Erythroblast (primary cell): Measurements from ENCODE around the gene MKKS.

Experiments used
- DNase-seq, 2 experiments: peaks; one replicate each; lab custom pipeline; 2025; lab: John Stamatoyannopoulos, UW
- GATA1 ChIP-seq: IDR thresholded peaks from 2 replicates; pipeline ENCODE4 v1.6.1; 2011; ENCODE audit warnings: low read depth, mild to moderate bottlenecking, control low read depth, low read length, moderate library complexity
- POLR2A ChIP-seq: IDR thresholded peaks from 2 replicates; pipeline ENCODE4 v1.6.1; 2011; ENCODE audit warnings: mild to moderate bottlenecking, low read length

The MKKS gene

DNA sequence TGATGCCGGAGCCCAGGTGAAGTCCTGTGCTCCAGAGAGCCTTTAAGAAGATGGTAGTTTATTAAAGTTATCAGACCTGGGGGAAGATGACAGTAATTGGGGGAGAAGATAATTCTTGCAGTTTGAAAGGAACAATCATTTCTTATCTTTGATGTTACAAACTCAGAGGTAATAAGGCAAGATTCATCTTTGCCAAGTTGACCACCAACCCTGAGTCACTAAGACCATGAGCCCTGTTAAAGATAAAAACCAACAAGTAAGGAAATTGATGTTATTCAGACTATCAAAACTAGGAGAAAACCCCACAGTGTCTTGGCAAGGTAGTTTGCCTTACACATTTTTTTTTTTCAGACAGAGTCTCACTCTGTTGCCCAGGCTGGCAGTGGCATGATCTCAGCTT, 73.1 kb downstream of the MKKS start:
- no peak for TF ChIP-seq POLR2A
- TF ChIP-seq GATA1, result no peak
- DNase-seq, result no peak

GRCh38 chr20:10359621-10360040, 74.4 kb downstream of the MKKS start:
- TF ChIP-seq GATA1 (no peak), POLR2A (no peak)
- DNase-seq, result no peak

DNA sequence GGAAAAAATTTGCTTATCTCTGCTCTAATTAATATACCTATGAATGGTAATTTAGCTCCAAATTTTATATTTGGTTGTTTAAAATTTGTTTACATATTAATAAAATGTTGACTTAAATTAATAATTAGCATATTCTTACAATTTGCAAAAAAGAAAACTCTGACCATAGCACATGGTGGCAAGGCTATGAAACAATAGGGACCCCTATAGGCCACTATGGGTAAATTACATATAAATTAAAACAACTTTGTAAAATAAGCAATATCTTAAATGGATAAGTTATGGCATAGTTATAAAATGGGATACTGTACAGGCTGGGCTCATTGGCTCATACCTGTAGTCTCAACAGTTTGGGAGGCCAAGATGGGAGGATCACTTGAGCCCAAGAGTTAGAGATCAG, 76.0 kb downstream of the MKKS start:
- DNase-seq, result no peak
- TF ChIP-seq POLR2A (no peak), GATA1 (no peak)

DNA sequence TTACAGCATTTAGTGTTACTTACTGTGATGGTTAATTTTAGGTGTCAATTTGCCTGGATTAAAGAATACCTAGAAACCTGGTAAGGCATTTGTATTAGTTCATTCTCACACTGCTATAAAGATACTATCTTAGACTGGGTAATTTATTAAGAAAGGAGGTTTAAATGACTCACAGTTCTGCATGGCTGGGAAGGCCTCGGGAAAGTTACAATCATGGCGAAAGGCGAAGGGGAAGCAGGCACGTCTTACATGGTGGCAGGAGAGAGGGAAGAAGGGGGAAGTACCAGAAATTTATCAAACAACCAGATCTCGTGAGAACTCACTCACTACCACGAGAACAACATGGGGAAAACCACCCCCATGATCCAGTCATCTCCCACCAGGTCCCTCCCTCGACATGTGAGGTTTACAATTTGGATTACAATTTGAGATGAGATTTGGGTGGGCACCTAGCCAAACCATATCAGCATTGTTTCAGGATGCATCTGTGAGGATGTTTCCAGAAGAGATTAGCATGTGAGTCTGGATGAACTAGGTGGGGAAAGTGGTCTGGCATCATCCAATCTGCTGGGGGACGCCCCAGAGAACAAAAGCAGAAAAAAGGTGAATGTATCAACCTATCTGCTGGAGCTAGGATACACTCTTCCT, 76.8 kb downstream of the MKKS start:
- DNase-seq, result peak in 1 of 2 experiments; percentile 3
- TF ChIP-seq GATA1, result no peak

- TF ChIP-seq POLR2A (no peak), GATA1 (no peak)
- DNase-seq, result no peak
Measured at GRCh38 chr20:10356628-10357027, 77.4 kb downstream of the MKKS start.

- TF ChIP-seq GATA1, result no peak
- no peak for TF ChIP-seq POLR2A
- no peak for DNase-seq
Measured at GRCh38 chr20:10352934-10353824, 80.8 kb downstream of the MKKS start.
